Cortex of kidney (tissue), 1 donor: Measurements from ENCODE around the gene BRDT.
"Not testable (repeated sequence)": the region's sequence is repeated elsewhere in the genome, so short reads cannot be mapped to it uniquely, and the experiment has no call there.

Experiments
- DNase-seq: peaks from one replicate; lab custom pipeline; 2025; lab: John Stamatoyannopoulos, UW

Gene BRDT

DNA sequence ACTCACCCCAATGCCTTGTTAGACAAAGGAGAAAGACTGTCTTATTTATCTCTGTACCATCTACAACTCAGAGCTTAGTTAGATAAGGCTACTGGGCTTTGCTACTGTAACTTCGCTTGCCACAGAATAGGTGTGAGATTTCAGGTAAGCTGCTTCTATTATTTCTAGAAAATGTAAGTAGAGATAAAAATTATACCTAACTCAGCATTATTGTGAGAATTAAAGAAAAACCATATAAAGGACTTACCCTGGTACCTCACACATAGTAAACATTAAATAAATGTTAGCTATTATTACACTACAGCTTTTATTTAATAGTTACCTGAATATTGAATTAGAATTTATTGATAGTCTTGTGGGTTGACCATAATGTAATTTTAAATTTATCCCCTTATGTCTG is 44.1 kb downstream of the BRDT start:
- DNase-seq = no peak

DNA sequence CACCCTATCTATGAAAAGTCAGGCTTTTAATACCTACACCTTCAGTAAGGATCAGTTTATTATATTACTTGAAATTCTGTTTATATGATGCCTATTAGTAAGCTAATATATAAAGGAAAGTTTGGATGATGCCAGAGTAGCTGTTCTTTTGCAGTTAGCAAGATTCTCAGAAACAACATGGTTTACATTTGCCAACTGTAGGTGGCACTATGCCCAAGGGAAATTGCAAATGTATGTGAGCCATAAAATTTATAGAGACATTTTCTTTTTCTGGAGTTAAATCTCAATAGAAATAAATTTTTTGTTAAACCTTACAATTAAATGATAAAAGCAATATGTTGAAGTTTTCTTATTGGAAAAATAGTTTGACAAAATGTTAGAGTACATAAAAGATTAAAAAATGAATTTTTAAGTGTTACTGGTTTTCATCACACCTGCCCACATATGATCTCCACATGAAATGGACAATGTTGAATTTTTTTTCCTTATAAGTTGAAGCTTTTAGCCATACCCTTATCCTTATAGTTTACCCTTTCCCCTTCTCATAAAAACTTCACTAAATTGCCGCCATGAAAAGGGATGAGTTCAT is 48.5 kb downstream of the BRDT start:
- no peak for DNase-seq

DNA sequence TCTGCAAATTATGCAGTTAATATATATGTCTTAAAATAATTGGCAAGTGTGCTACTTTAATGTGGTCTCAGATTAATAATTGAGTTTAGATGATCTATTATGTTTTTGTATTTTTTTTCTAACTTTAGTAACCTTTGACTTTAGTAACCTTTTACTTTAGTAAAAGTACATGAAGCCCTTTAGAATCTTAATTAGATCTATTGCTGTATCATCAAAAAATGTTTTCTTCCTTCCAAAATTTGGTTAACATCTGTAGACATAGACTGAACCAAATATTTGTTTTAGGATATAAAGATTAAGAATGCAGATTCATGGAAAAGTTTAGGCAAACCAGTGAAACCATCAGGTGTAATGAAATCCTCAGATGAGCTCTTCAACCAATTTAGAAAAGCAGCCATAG is 54.9 kb downstream of the BRDT start:
- DNase-seq = no peak

DNA sequence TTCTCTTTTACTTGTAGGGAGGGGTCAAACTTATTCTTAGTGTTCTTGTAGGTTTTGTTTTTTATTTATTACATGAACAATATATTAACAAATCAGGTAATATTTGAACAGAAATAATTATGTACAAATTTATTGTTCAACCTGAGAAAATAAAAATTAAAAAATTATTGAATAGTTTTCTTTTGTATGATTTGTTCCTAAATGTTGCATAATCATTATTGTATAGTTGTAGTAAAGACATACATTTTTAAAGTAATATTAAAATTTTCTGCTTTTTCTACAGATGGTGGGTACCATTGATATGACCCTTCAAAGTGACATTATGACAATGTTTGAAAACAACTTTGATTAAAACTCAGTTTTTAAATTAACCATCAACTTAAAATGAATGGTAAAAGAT is 64.7 kb downstream of the BRDT start:
- no peak for DNase-seq

DNA sequence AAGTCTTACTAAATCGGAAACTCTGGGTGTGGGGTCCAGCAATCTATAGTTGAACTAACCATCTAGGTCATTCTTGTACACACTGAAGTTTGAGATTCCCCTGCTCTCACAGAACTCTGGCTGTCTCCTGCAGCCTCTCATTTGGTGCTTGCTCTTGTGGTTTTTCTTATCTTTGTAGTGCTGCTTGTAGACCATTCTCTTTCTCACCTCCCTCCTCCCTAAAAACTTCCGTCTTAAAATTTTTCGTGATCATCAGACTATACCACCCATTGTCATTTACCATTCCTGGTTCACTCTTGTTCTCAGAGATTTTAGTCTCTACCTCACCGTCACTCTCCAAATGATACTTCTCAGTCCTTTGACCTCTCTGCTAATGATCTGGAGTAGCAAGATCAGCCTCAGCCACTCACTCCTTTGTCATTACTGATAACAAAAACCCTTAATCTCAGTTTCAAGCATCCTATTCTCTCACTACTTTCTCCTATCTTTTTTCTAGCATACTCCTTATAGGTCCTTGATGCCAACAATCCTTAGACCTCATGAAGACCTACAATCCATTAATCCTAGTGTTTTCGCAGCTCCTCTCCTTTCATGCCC is 67.6 kb downstream of the BRDT start:
- no peak for DNase-seq

DNA sequence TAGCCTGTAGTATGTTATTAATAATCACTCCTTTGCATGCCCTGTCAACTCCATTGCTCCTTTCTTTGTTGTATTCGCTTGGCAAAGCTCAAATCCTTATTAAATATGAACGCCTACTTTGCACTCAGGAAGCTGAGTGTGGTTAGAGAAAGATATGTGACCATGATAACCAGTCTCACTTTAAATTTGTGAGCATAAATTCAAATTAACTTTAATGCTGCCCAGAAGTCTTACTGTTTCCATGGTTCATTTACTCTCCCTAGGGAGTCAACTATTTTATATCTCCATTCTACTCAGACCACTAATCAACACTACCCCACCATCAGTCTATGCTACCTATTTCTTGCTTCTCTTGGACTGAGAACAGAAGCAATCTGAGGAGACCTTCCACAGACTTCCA is 68.5 kb downstream of the BRDT start:
- no peak for DNase-seq

DNA sequence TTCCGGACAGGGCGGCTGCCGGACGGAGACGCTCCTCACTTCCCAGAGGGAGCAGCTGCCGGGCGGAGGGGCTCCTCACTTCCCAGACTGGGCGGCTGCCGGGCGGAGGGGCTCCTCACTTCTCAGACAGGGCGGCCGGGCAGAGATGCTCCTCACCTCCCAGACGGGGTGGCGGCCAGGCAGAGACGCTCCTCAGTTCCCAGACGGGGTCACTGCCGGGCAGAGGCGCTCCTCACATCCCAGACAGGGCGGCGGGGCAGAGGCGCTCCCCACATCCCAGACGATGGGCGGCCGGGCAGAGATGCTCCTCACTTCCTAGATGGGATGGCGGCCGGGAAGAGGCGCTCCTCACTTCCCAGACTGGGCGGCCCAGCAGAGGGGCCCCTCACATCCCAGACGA is 76.8 kb downstream of the BRDT start:
- not testable (repeated sequence) for DNase-seq

DNA sequence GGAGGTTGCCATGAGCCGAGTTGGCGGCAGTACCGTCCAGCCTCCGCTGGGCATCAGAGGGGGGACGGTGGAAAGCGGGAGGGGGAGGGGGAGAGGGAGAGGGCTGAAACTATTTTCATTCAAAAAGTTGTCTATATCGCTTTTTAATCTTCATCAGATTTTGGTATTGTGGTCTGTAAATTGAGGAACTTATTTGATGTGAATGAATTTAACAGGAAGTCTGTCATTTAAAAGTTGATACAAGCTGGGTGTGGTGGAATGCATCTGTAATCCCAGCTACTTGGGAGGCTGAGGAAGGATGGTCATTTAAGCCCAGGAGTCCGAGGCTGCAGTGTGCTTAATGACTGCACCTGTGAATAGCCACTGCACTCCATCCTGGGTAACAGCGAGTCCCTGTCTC is 77.6 kb downstream of the BRDT start:
- DNase-seq = no peak

DNA sequence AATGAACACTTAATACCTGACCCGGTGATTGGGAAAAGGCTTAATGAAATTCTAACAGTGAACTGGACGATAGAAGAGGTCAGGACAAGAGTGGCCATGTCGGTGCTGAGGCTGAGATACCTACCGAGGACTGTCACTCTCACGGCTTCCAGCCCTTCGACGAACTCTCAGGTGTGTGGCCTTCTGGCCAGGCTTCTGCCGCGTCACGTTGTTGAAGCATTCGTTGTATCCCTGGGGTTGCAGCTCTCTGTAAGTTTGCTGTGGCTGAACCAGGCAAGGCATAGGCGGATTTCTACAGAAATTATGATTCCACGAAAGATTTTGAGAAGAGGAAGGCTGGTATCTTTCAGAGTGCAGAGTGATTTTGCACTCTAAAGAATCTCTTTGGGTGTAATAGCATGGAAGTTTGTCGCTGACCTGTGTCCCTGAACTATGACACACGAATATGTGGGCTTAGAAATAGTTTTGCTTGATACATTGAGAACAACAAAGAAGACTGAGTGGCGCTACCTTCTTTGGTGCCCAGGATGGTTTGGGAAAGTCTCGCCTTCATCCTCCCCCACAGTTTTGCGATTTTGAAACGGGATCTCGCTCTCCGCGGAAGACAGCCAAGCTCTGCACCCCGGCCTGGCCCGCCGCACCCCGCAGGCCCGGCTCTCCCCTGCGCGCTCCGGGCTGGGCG is 80.2 kb downstream of the BRDT start:
- no peak for DNase-seq

DNA sequence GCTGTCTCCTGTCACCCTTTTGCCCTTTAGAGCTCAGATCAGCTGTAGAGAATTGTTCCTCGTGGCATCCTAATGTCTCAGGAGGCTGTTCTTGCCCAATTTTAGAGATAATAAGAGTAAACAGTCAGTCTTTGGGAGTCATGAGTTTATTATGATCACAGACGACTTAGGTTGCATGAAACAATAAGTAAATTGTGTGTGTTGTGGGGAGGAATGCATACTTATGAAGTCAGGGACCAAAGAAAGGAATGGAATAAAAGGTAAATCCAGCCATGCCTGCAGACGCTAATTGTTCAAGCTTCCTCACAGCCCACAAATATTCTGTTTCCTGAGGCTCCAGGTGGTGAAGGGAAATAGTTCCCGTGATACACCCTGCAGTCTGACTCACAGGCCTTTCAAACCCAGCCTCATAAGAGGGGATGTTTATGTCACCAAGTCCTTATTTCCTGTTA is 81.5 kb downstream of the BRDT start:
- DNase-seq = no peak

DNA sequence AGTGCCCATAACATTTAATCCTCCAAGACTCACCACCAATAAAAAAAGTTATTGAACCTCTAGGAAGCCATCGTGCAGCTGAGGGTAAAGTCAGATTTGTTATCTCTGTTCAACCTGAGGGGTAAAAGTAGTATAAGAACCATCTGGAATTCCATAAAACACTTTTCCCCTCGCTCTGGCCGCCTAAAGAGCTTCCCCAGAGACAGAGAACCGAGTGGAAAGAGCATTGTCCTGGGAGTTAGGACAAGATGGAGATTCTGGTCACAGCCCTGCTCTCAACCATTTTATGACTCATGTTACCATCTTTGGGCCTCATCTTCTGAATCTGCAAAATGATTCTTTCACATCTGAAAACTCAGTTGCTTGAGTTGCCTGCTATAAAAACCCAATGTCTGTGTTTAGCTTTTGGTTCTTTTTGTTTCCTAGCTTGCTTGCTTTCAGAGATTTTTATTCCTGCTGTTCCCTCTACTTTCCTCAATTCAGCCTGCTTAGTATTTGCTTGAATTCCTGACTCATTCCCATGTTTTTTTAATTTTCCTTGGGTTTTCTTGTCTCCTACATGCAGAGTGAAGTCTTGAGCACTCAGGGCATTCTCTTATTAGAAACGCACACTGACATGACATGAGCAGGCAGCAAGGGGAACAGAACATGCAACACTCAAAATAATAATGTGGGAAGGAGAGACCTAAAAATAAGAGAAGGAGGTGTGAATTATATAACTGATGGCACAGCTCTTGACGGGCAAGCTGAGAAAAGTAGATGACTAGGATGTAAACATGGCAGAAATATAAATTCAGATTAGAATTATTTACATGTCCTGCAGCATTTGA is 82.3 kb downstream of the BRDT start:
- no peak for DNase-seq

DNA sequence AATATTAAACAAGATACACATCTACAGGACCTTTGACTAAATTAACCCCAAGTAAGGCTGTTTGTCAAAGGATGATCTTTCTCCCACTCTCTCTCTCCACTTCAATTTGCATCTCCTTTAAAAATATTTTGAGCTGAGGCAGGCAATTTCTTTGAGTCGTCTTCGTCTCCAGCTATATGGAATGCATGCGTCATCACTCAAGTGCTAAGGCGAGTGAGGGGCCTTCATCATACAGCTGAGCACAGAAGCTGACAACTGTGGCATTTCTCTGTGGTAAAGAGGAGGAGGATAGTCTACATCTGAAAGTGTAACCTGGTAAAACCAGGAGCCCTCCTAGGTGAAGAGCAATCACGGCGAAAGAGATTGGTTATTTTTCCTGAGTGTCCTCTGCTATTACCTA is 88.2 kb downstream of the BRDT start:
- DNase-seq = no peak

DNA sequence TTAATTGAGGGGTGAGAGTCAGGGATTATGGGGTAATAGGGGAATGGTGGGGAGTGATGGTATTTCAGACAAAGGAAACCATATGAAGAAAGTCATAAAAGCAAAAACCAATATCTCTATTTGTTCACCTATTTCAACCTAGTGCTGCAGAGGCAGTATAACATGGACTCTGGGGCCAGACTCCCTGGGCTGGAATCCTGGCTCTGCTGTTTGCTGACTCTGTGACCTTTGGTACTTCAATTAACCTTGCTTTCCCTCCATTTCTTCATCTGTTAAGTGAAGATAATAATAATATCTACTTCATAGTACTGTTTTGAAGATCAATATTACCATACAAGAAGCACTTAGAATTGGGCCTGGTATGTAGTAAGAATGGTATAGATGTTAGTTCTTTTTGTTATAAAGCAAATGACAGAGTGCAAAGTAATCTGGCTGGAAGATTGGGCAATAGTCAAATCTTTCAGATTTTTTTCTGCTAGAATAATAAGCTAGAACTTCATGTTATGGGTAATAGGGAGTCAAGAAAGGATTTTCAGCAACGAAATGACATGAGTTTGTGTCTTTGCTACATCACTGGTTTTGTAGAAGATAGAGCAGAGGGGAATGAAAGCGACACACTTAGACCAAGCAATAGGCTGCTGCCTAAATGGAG is 89.6 kb downstream of the BRDT start:
- DNase-seq = no peak

DNA sequence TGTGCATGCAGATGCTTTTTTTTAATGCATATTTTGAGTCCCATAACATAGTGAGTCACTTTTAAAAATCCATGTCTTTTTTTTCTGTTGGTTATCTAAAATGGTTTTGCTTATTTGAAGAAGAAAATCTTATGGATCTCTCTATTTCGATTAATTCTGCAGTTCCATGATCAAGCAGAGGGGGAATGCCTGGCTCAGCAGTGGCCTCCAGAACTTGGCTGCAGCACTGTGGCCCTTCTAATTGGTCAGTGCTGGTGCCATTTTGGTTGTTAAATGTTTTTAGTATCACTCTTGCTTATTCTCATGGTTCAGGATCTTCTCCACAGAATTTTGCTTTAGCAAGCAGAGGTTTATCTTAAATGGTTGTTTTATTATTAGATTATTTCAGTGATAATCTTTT is 91.8 kb downstream of the BRDT start:
- no peak for DNase-seq

DNA sequence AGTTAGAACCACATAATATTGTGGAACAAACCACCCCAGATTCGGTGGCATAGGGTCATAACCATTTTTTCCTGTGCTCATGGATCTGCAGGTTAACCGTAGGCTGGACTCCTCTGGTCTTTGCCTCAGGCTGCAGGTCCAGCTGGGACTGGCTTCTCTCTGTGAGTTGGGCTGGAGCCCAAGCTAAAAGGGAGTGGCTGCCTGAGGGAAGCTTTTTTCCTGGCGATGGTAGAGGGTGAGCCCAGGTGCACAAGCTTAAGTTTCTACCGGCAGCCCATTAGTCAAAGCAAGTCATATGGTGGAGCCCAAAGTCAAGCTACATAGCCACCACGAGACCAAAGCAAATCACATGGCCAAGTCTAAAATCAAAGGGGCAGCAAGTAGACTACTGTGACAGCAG is 94.4 kb downstream of the BRDT start:
- DNase-seq = no peak

DNA sequence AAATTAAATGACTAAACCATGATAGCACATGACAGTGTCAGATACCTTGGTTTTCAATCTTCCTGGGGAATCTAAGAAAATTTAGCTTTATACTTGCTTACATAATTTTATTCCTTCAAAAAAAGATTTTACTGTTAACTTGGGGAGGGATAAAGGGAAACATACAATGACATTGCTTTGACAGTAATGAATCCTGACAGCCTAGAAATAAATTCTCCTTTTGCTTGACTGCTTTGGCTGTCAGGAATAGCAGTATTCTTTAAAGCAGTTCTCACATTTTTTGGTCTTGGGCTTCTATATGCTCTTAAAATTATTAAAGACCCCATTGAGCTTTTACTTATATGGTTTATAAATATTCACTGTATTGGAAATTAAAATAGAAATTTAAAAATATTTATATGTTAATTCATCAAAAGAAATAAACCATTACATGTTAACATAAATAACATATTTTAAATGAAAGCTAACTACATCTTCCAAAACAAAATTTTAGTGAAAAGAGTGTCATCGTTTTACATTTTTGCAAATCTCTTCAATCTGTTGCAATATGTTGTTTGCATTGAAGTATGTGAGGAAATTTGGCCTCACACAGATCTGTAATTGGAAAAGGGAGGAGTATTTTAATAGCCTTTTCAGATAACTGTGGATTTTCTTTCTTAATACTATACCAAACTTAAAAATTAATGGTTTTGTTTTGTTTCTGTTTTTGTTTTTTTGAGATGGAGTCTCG is 96.7 kb downstream of the BRDT start:
- no peak for DNase-seq

DNA sequence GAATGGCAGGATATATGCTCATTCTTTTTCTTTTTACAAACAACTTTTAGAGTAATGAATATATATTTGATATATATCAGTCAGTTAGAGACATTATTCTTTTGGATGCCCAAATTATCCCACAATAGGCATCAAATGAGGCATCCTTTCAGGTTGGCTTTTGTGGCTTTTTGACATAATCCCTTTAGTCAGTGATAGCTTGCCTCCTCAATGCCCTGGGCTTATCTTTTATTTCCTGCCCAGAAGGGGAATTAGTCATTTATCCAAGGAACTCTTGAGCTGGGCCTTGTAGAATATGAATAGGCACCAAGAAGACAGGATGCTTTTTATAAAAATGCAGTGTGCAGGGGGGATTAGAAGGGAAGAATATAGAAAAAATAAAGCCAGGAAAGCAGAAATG is 102.7 kb downstream of the BRDT start:
- no peak for DNase-seq
